ENCODE data around the gene DIPK1B.

Gene DIPK1B

DNA sequence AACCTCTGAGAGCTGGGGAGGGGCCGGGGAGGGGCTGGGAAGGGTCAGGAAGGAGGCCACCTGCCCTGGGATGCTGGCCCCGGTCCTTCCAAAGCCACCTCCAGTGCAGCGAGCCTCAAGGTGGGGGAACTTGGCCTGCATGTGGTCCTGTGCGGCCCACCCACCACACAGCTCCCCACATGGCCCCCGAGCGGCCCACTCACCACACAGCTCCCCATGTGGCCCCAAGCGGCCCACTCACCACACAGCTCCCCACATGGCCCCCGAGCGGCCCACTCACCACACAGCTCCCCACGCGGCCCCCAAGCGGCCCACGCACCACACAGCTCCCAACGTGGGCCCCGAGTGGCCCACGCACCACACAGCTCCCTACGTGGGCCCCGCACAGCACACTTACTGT lies 32.4 kb downstream of the DIPK1B start:
- Histone ChIP-seq H3K36me3 (ENCODE audit: control insufficient read depth, low read length) (no peaks in the 10 kb centered on the region), H3K4me1 (ENCODE audit: control insufficient read depth, low read length) (peaks cover 41% of the 10 kb centered on the region), H3K4me2 (ENCODE audit: low read length) (no peak overlapping the region), H3K9me2 (replicated peaks; ENCODE audit: control insufficient read depth, low read length) (no peaks in the 10 kb centered on the region), H3K4me3 (ENCODE audit: low read length) (no peak overlapping the region), H3K27ac (ENCODE audit: low read depth, low read length) (no peak overlapping the region), H3F3A (ENCODE audit: control insufficient read depth, insufficient read depth) (peaks cover 3% of the 10 kb centered on the region; the same call in 1 of the 2 replicates), H3K79me2 (ENCODE audit: control insufficient read depth, low read length) (no peaks in the 10 kb centered on the region), H3K9me3 (ENCODE audit: control insufficient read depth, insufficient read depth, low read length) (no peaks in the 10 kb centered on the region), H3K27me3 (ENCODE audit: control insufficient read depth, low read length) (peaks cover 43% of the 10 kb centered on the region), H4K20me1 (ENCODE audit: control insufficient read depth, insufficient read depth, low read depth, low read length) (no peaks in the 10 kb centered on the region)
- no peak for TF ChIP-seq EZH2phosphoT487 (IDR thresholded peaks at IDR 0.05; ENCODE audit: borderline replicate concordance, low read length)
- no peak for TF ChIP-seq CTCF (IDR thresholded peaks at IDR 0.05; ENCODE audit: low read depth, low read length, poor library complexity, severe bottlenecking)

GRCh38 chr9:136745389-136746154 lies 33.2 kb downstream of the DIPK1B start:
- Histone ChIP-seq H3K9me2 (replicated peaks; ENCODE audit: control insufficient read depth, low read length) (no peaks in the 10 kb centered on the region), H3K4me1 (ENCODE audit: control insufficient read depth, low read length) (peaks cover 49% of the 10 kb centered on the region), H3K27me3 (ENCODE audit: control insufficient read depth, low read length) (peaks cover 38% of the 10 kb centered on the region), H3K4me2 (ENCODE audit: low read length) (no peak overlapping the region), H3K27ac (ENCODE audit: low read depth, low read length) (no peak overlapping the region), H3K9me3 (ENCODE audit: control insufficient read depth, insufficient read depth, low read length) (no peaks in the 10 kb centered on the region), H3K36me3 (ENCODE audit: control insufficient read depth, low read length) (no peaks in the 10 kb centered on the region), H4K20me1 (ENCODE audit: control insufficient read depth, insufficient read depth, low read depth, low read length) (no peaks in the 10 kb centered on the region), H3F3A (ENCODE audit: control insufficient read depth, insufficient read depth) (peaks cover 3% of the 10 kb centered on the region; the same call in 1 of the 2 replicates), H3K79me2 (ENCODE audit: control insufficient read depth, low read length) (no peaks in the 10 kb centered on the region), H3K4me3 (ENCODE audit: low read length) (no peak overlapping the region)
- no peak for TF ChIP-seq CTCF (IDR thresholded peaks at IDR 0.05; ENCODE audit: low read depth, low read length, poor library complexity, severe bottlenecking)

DNA sequence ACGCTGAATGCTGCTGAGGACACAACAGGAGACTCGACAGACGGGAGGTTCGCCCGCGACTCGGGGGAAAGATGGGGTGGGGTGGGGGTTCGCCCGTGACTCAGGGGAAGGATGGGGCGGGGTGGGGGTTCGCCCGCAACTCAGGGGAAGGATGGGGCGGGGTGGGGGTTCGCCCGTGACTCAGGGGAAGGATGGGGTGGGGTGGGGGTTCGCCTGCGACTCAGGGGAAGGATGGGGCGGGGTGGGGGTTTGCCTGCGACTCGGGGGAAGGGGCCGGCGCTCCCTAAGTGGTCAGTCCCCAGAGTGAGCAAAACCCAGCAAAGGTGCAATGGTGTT lies 33.8 kb downstream of the DIPK1B start:
- H3K27me3 ChIP-seq (ENCODE audit: control insufficient read depth, low read length) = peaks cover 32% of the 10 kb centered on the region
- H3K4me2 ChIP-seq (ENCODE audit: low read length) = no peak overlapping the region
- TF ChIP-seq EZH2phosphoT487 (IDR thresholded peaks at IDR 0.05; ENCODE audit: borderline replicate concordance, low read length) (no peak), CTCF (IDR thresholded peaks at IDR 0.05; ENCODE audit: low read depth, low read length, poor library complexity, severe bottlenecking) (no peak)
- H3K4me3 ChIP-seq (ENCODE audit: low read length) = no peak overlapping the region
- H4K20me1 ChIP-seq (ENCODE audit: control insufficient read depth, insufficient read depth, low read depth, low read length) = no peaks in the 10 kb centered on the region
- H3K36me3 ChIP-seq (ENCODE audit: control insufficient read depth, low read length) = no peaks in the 10 kb centered on the region
- H3K9me2 ChIP-seq (replicated peaks; ENCODE audit: control insufficient read depth, low read length) = no peaks in the 10 kb centered on the region
- H3F3A ChIP-seq (ENCODE audit: control insufficient read depth, insufficient read depth) = peaks cover 5% of the 10 kb centered on the region; the same call in 1 of the 2 replicates
- H3K9me3 ChIP-seq (ENCODE audit: control insufficient read depth, insufficient read depth, low read length) = peaks cover 3% of the 10 kb centered on the region
- H3K79me2 ChIP-seq (ENCODE audit: control insufficient read depth, low read length) = no peaks in the 10 kb centered on the region
- H3K4me1 ChIP-seq (ENCODE audit: control insufficient read depth, low read length) = peaks cover 49% of the 10 kb centered on the region
- H3K27ac ChIP-seq (ENCODE audit: low read depth, low read length) = no peak overlapping the region
